Right lobe of liver (tissue), 4 donors: ENCODE results near the gene GRIA1.

Experiments
- POLR2A ChIP-seq: fragments of 450-650 bp; IDR thresholded peaks from one replicate; pipeline ENCODE4 v1.6.1; 2017; ENCODE audit warnings: antibody characterized with exemption, mild to moderate bottlenecking
- TF ChIP-seq, protein P1 (sequence below), 4 donors: fragments of 200-600 bp in 3 of 4; fragments of 450-650 bp in 1 of 4; IDR thresholded peaks; one replicate each; pipeline versions ENCODE4 v1.5.1 to v1.8.0; 2016 to 2022; ENCODE audit warnings: antibody characterized with exemption in 4 of 4, mild to moderate bottlenecking in 2 of 4
- donor health status: DM: no; HTN: no; CAD: no.
- donor health status: DM: no; HTN: no; CAD: no.
- donor health status: DM: no; HTN: yes; CAD: no.

DNA sequence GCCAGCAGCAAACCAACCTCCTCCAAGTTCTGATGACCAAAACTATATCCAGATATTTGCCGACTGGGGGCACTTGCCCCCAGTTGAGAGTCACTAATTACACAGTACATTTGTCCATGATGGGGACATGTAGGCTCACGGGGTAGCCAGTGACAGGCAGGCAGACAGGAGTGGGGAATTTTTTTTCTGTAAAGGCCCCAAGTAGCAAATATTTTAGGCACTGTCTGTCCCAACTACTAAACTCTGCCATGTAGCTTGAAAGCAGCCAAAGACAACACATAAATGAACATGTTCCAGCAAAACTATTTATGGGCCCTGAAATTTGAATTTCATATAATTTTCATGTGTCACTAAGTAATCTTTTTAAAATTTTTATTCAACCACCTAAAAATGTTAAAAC is 80.7 kb downstream of the GRIA1 start:
- no peak for TF ChIP-seq POLR2A
- TF ChIP-seq, protein P1, sequence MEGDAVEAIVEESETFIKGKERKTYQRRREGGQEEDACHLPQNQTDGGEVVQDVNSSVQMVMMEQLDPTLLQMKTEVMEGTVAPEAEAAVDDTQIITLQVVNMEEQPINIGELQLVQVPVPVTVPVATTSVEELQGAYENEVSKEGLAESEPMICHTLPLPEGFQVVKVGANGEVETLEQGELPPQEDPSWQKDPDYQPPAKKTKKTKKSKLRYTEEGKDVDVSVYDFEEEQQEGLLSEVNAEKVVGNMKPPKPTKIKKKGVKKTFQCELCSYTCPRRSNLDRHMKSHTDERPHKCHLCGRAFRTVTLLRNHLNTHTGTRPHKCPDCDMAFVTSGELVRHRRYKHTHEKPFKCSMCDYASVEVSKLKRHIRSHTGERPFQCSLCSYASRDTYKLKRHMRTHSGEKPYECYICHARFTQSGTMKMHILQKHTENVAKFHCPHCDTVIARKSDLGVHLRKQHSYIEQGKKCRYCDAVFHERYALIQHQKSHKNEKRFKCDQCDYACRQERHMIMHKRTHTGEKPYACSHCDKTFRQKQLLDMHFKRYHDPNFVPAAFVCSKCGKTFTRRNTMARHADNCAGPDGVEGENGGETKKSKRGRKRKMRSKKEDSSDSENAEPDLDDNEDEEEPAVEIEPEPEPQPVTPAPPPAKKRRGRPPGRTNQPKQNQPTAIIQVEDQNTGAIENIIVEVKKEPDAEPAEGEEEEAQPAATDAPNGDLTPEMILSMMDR (IDR thresholded peaks at IDR 0.05) = no peak
